Mesothelial cell of epicardium (in vitro differentiated cells): Measurements from ENCODE around the gene AAMP. TPM values are rescaled to one million over a fixed set of nuclear protein-coding genes. Genes with fewer than 3 reads are reported as not detected.

ENCODE experiments used
- DNase-seq, 2 experiments: peaks; one replicate each; pipeline ENCODE4 v3.0.0; 2021; ENCODE audit warnings: low spot score in 2 of 2; ENCODE audit not compliant: unreplicated experiment in 2 of 2
- H3K27ac Mint-ChIP-seq: 2 replicates; pipeline ENCODE4 v1.8.0; 2021; ENCODE audit warnings: mixed read lengths
- H3K27me3 Mint-ChIP-seq: 2 replicates; pipeline ENCODE4 v1.8.0; 2021; ENCODE audit warnings: low read depth, mixed read lengths
- H3K36me3 Mint-ChIP-seq: 2 replicates; pipeline ENCODE4 v1.8.0; 2021; ENCODE audit warnings: mixed read lengths
- H3K4me1 Mint-ChIP-seq: 2 replicates; pipeline ENCODE4 v1.8.0; 2021; ENCODE audit warnings: mixed read lengths
- H3K4me3 Mint-ChIP-seq: 2 replicates; pipeline ENCODE4 v1.8.0; 2021; ENCODE audit warnings: mild to moderate bottlenecking, moderate library complexity, mixed read lengths
- H3K9me3 Mint-ChIP-seq: 2 replicates; pipeline ENCODE4 v1.8.0; 2021; ENCODE audit warnings: mixed read lengths
- microRNA-seq: library from miRNA; unstranded; fragments of <30 nt; microRNA quantifications from one replicate; pipeline ENCODE4 v1.2.0, GENCODE V29; 2021; ENCODE audit warnings: inconsistent platforms, mixed read lengths
- total RNA-seq: library from RNA; stranded (reverse); gene quantifications from 3 replicates; pipeline ENCODE4 v1.2.1, GENCODE V29; 2021
- TF ChIP-seq, protein P1 (sequence below): fragments of 200-600 bp; sonication (generic); IDR thresholded peaks from one replicate; pipeline ENCODE4 v1.5.0; 2021; ENCODE audit warnings: antibody characterized with exemption; ENCODE audit not compliant: unreplicated experiment

AAMP gene
- total RNA-seq, 1 donor from 2014 or later, result 66.6 TPM

DNA sequence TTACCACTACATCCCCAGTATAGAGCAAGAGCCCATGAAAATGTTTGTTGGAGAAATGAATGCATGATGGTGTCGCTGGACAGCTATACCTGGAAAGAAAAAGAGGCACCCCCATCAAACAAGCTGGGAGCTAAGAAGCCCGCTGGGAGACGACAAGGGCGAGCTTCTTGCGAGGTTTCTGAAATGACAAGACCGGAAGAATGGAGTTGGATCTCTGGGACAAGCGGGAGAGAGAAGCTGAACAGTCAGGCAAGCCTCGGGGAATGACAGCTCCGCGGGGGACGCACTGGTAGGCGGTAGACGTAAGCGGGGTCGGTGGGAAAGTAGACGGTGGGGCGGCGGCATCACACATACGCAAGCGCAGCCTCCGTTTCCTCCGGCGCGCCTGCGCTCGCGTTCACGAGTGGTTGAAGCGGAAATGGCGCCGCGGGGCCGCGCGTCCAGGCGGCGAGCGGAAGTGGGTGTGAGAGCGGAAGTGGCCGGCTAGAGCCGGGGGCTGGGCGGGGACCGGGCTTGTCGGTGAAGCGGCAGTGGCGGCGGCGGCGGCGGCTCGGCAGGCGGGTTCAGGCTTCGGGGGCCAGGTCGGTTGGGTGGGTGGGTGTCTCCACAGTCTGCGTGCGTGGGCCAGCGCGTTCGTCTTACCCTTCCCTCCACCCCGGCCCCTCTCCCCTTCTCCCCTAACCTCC, 53.1 kb downstream of the AAMP start, which contains the start of gene ARPC2:
Gene ARPC2 (plus strand): TSS at position 516 of the 686 bp plus-strand sequence. CDS start 282 bp downstream, outside the sequence.
- peaks cover 5% of the 10 kb centered on the region for H3K27me3 Mint-ChIP-seq
- no peaks in the 10 kb centered on the region for H3K36me3 Mint-ChIP-seq
- peak within 1 kb of the TSS; percentile 86 for H3K4me3 Mint-ChIP-seq
- peak within 1 kb of the TSS; percentile 94 for H3K27ac Mint-ChIP-seq
- peaks cover 41% of the 10 kb centered on the region for H3K4me1 Mint-ChIP-seq
- H3K9me3 Mint-ChIP-seq, result no peaks in the 10 kb centered on the region
- DNase-seq, result peak; percentile 87 to 93
- TF ChIP-seq, protein P1, sequence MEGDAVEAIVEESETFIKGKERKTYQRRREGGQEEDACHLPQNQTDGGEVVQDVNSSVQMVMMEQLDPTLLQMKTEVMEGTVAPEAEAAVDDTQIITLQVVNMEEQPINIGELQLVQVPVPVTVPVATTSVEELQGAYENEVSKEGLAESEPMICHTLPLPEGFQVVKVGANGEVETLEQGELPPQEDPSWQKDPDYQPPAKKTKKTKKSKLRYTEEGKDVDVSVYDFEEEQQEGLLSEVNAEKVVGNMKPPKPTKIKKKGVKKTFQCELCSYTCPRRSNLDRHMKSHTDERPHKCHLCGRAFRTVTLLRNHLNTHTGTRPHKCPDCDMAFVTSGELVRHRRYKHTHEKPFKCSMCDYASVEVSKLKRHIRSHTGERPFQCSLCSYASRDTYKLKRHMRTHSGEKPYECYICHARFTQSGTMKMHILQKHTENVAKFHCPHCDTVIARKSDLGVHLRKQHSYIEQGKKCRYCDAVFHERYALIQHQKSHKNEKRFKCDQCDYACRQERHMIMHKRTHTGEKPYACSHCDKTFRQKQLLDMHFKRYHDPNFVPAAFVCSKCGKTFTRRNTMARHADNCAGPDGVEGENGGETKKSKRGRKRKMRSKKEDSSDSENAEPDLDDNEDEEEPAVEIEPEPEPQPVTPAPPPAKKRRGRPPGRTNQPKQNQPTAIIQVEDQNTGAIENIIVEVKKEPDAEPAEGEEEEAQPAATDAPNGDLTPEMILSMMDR, result no peak

DNA sequence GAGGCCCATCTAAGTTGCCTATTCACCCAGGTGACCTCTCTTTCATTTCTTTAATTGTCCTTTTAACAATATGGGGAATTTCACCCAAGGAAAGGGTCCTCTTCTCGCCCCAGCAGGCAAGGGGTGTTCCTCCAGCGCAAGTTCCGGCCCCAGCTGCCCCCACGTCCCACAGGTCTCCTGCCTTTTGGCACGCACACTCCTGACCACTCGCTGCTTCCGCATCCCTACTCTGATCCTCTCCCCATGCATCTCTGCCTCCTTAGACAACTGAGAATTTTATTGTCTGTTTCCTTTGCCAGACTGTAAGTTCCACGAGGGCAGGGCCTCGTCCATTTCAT, 53.6 kb downstream of the AAMP start:
- no peaks in the 10 kb centered on the region for H3K36me3 Mint-ChIP-seq
- peak overlapping the region; percentile 86 for H3K4me3 Mint-ChIP-seq
- TF ChIP-seq, protein P1, result no peak
- H3K4me1 Mint-ChIP-seq, result peaks cover 36% of the 10 kb centered on the region
- H3K27ac Mint-ChIP-seq, result peak overlapping the region; percentile 94
- H3K27me3 Mint-ChIP-seq, result peaks cover 10% of the 10 kb centered on the region
- no peak for DNase-seq
- H3K9me3 Mint-ChIP-seq, result no peaks in the 10 kb centered on the region

Small RNA genes within 50 kb of the gene (microRNA-seq; reads per million reads assigned to microRNA genes)
- 4.4 reads per million, percentile 15 among the genes with 10 or more reads in this experiment for gene MIR6513

Other genes starting within 250 kb of the AAMP start
- not detected in 3 replicates for gene RUFY4, start 200.9 kb downstream of the AAMP start, total RNA-seq
- gene CXCR2, start 144.1 kb downstream of the AAMP start, total RNA-seq, result 0.31 to 0.83 TPM (median 0.32 TPM) in 3 replicates
- not detected in 3 replicates for gene CXCR1, start 103.2 kb downstream of the AAMP start, total RNA-seq
- 274 to 279 TPM (median 276 TPM) in 3 replicates for gene ARPC2, start 52.9 kb downstream of the AAMP start, total RNA-seq
- gene GPBAR1, start 9.1 kb downstream of the AAMP start, total RNA-seq, result 0.55 to 0.93 TPM (median 0.78 TPM) in 3 replicates
- 63.2 to 70.4 TPM (median 69.5 TPM) in 3 replicates for gene PNKD, start 382 bp upstream of the AAMP start, total RNA-seq
- 74.9 to 82.6 TPM (median 80.7 TPM) in 3 replicates for gene TMBIM1, start 22.4 kb upstream of the AAMP start, total RNA-seq
- 0.16 TPM in 1 of 3 replicates, not detected in the others for gene CATIP, start 86.7 kb upstream of the AAMP start, total RNA-seq
- 0.53 to 0.79 TPM (median 0.76 TPM) in 3 replicates for gene SLC11A1, start 112.1 kb upstream of the AAMP start, total RNA-seq
- gene CTDSP1, start 129.7 kb upstream of the AAMP start, total RNA-seq, result 134 to 142 TPM (median 136 TPM) in 3 replicates
- gene VIL1, start 149.0 kb upstream of the AAMP start, total RNA-seq, result 0.29 to 0.64 TPM (median 0.54 TPM) in 3 replicates